A549 (cell line): ENCODE measurements around the gene AHCTF1. TPM values are rescaled to one million over a fixed set of nuclear protein-coding genes. Genes with fewer than 3 reads are reported as not detected.

ENCODE experiments used
- ATAC-seq, 2 experiments: fragments of 200-7000 bp in 1 of 2; fragments of >200 bp in 1 of 2; cut with Nextera tagmentation in 1 of 2; cut with Tn5 transposase in 1 of 2; 3 replicates each; pipeline versions ENCODE4 v1.8.0 to v1.9.1; 2018 to 2020; ENCODE audit warnings: mild to moderate bottlenecking in 1 of 2, moderate library complexity in 1 of 2
- CTCF ChIA-PET: fragments of 300-600 bp; sonication (Branson Sonifier 250); formaldehyde crosslinking; extraction: SDS; loops from one replicate; lab custom pipeline; 2021; ENCODE audit warnings: antibody characterized with exemption, inconsistent platforms; lab: Yijun Ruan, JAX
- POLR2A ChIA-PET: fragments of 350-600 bp; formaldehyde crosslinking; extraction: SDS; loops from one replicate; lab custom pipeline; 2021; ENCODE audit warnings: antibody characterized with exemption, inconsistent platforms; lab: Yijun Ruan, JAX
- DNase-seq, 2 experiments: peaks; one replicate each; pipeline versions ENCODE4 v3.0.0 to v3.0.0-alpha.2; 2011 to 2016; ENCODE audit warnings: low read depth in 1 of 2, low spot score in 1 of 2
- FAIRE-seq: peaks from 2 replicates; lab custom pipeline; 2011; peaks lifted over from hg19 to GRCh38; lab: Jason Lieb, UNC
- H3K27ac ChIP-seq, 2 experiments: fragments of >200 bp; sonication (Bioruptor Twin); formaldehyde crosslinking; 3 replicates each; pipeline ENCODE4 v1.5.1; 2016 to 2017
- H3K4me1 ChIP-seq: fragments of >200 bp; sonication (Bioruptor Twin); formaldehyde crosslinking; 3 replicates; pipeline ENCODE4 v1.6.1; 2016
- H3K4me2 ChIP-seq: fragments of >200 bp; sonication (Bioruptor Twin); formaldehyde crosslinking; 3 replicates; pipeline ENCODE4 v1.6.1; 2016
- H3K4me3 ChIP-seq: fragments of >200 bp; sonication (Bioruptor Twin); formaldehyde crosslinking; 3 replicates; pipeline ENCODE4 v1.5.1; 2016
- H3K9me3 ChIP-seq: fragments of >200 bp; sonication (Bioruptor Twin); formaldehyde crosslinking; 3 replicates; pipeline ENCODE4 v1.6.1; 2016
- BHLHE40 ChIP-seq: IDR thresholded peaks from 2 replicates; pipeline ENCODE4 v1.6.1; 2012; ENCODE audit warnings: low read depth, low read length, inconsistent platforms
- CBX2 ChIP-seq: fragments of 200-600 bp; sonication (generic); IDR thresholded peaks from 2 replicates; pipeline ENCODE4 v1.6.1; 2016; ENCODE audit warnings: low read depth, mild to moderate bottlenecking, borderline replicate concordance
- EHMT2 ChIP-seq: fragments of 200-600 bp; sonication (generic); IDR thresholded peaks from 2 replicates; pipeline ENCODE4 v1.6.1; 2016; ENCODE audit warnings: antibody characterized with exemption, low read depth, mild to moderate bottlenecking, moderate library complexity
- FOSL2 ChIP-seq, 2 experiments: fragments of 450-650 bp in 1 of 2; fragments of >200 bp in 1 of 2; sonication (Bioruptor Twin) in 1 of 2; formaldehyde crosslinking; IDR thresholded peaks; 2 replicates each; pipeline versions ENCODE4 v1.5.0 to v1.6.1; 2016 to 2020; ENCODE audit warnings: mild to moderate bottlenecking in 1 of 2, moderate library complexity in 1 of 2
- FOXS1 ChIP-seq: fragments of 250-450 bp; sonication (Bioruptor Pico); IDR thresholded peaks from 2 replicates; pipeline ENCODE4 v1.5.0; 2020; ENCODE audit warnings: mild to moderate bottlenecking, moderate library complexity
- HOXA7 ChIP-seq: fragments of 250-450 bp; sonication (Bioruptor Pico); IDR thresholded peaks from 2 replicates; pipeline ENCODE4 v1.5.0; 2020; ENCODE audit warnings: mild to moderate bottlenecking, moderate library complexity
- HOXB13 ChIP-seq: fragments of 250-450 bp; sonication (Bioruptor Pico); IDR thresholded peaks from 2 replicates; pipeline ENCODE4 v1.5.0; 2020; ENCODE audit warnings: low read depth, mild to moderate bottlenecking, moderate library complexity
- MAZ ChIP-seq: fragments of 150-350 bp; IDR thresholded peaks from 2 replicates; pipeline ENCODE4 v1.6.1; 2014; ENCODE audit warnings: antibody characterized with exemption, low read depth, low read length, borderline replicate concordance
- NPAS2 ChIP-seq: fragments of 250-450 bp; sonication (Bioruptor Pico); IDR thresholded peaks from 2 replicates; pipeline ENCODE4 v1.8.0; 2022; ENCODE audit warnings: mild to moderate bottlenecking, moderate library complexity, borderline replicate concordance
- NR3C1 ChIP-seq: fragments of >200 bp; sonication (Bioruptor Twin); formaldehyde crosslinking; IDR thresholded peaks from 3 replicates; pipeline ENCODE4 v1.6.1; 2017
- PBX3 ChIP-seq: IDR thresholded peaks from 2 replicates; pipeline ENCODE4 v1.6.1; 2012
- POLR2A ChIP-seq: IDR thresholded peaks from 2 replicates; pipeline ENCODE4 v1.6.1; 2012; ENCODE audit warnings: mild to moderate bottlenecking, low read length
- RAD21 ChIP-seq, 2 experiments: fragments of >200 bp in 1 of 2; sonication (Bioruptor Twin) in 1 of 2; formaldehyde crosslinking in 1 of 2; IDR thresholded peaks in 1 of 2; conservative IDR thresholded peaks in 1 of 2; 2 replicates in 1 of 2; 3 replicates in 1 of 2; pipeline ENCODE4 v1.6.1; 2012 to 2018; ENCODE audit warnings: inconsistent platforms in 1 of 2
- TFCP2L1 ChIP-seq: fragments of 250-450 bp; sonication (Bioruptor Pico); IDR thresholded peaks from 2 replicates; pipeline ENCODE4 v1.5.0; 2021; ENCODE audit warnings: mild to moderate bottlenecking
- ZSCAN20 ChIP-seq: fragments of 250-450 bp; sonication (Bioruptor Pico); IDR thresholded peaks from 2 replicates; pipeline ENCODE4 v1.8.0; 2022; ENCODE audit warnings: mild to moderate bottlenecking, moderate library complexity
- WGBS: methylation state at CpG from one replicate; pipeline ENCODE4 v1.1.6; 2017; ENCODE audit errors: missing lambda C conversion rate; 5-methylcytosine and 5-hydroxymethylcytosine counted together
- polyA plus RNA-seq, 4 experiments: library from polyadenylated mRNA; depleted of rRNA in 3 of 4; stranded (reverse); fragments of >200 nt; fragmentation: RNase III in 1 of 4; extraction: RNeasy Plus Mini Kit Qiagen cat#74134 plus additional on column Dnase treatment in 1 of 4; gene quantifications; 2 replicates in 3 of 4; 3 replicates in 1 of 4; pipeline ENCODE4 v1.2.3, GENCODE V29; 2011 to 2017
- TF ChIP-seq, protein P1 (sequence below): fragments of >200 bp; sonication (Bioruptor Twin); formaldehyde crosslinking; IDR thresholded peaks from 2 replicates; pipeline ENCODE4 v1.6.1; 2016
- TF ChIP-seq, protein P2 (sequence below): fragments of 250-450 bp; sonication (Bioruptor Pico); IDR thresholded peaks from 2 replicates; pipeline ENCODE4 v1.5.0; 2020; ENCODE audit warnings: low read depth, mild to moderate bottlenecking, moderate library complexity
- TF ChIP-seq, protein P3 (sequence below): fragments of 150-350 bp; IDR thresholded peaks from 2 replicates; pipeline ENCODE4 v1.6.1; 2014; ENCODE audit warnings: low read depth, mild to moderate bottlenecking, low read length
- TF ChIP-seq, protein P4 (sequence below): IDR thresholded peaks from 2 replicates; pipeline ENCODE4 v1.6.1; 2012
- TF ChIP-seq, protein P5 (sequence below): fragments of 250-450 bp; sonication (Bioruptor Pico); IDR thresholded peaks from 2 replicates; pipeline ENCODE4 v1.5.0; 2021; ENCODE audit warnings: mild to moderate bottlenecking, moderate library complexity, borderline replicate concordance
- TF ChIP-seq, protein P6 (sequence below): fragments of 450-650 bp; IDR thresholded peaks from 2 replicates; pipeline ENCODE4 v1.6.1; 2014; ENCODE audit warnings: antibody characterized with exemption

The AHCTF1 gene
- polyA plus RNA-seq, 2 of the 4 experiments (the other 2 are of a cell fraction): 27.0 to 44.7 TPM

DNA sequence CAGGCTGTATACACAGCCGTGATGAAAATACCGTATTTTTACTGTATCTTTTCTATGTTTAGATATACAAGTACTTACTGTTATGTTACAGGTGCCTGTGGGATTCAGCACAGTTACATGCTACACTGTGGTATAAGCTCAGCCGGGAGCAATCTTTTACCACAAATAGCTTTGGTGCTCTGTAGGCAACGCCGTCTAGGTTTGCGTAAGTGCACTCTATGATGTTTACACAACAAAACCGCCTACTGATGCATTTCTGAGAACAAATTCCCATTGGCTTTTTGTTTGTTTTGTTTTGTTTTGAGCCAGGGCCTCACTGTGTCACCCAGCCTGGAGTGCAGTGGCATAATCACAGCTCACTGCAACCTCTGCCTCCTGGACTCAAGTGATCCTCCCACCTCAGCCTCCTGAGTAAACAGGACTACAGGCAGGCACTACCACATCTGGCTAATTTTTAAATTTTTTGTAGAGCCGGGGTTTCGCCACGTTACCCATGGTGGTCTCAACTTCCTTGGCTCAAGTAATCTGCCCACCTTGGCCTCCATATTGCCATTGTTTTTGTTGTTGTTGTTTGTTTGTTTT, 126.5 kb downstream of the AHCTF1 start (continued):
- TF ChIP-seq, protein P1, sequence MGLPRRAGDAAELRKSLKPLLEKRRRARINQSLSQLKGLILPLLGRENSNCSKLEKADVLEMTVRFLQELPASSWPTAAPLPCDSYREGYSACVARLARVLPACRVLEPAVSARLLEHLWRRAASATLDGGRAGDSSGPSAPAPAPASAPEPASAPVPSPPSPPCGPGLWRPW: no peak
- TF ChIP-seq MAZ (no peak), FOSL2 (IDR thresholded peaks at IDR 0.05) (no peak), FOSL2 (CRISPR knock-in tag; IDR thresholded peaks at IDR 0.05) (no peak)

GRCh38 chr1:246803883-246804282, 127.9 kb downstream of the AHCTF1 start:
- FAIRE-seq (no peak), ATAC-seq (no peak)
- TF ChIP-seq EHMT2 (no peak), NR3C1 (no peak), HOXB13 (CRISPR knock-in tag) (no peak), FOSL2 (IDR thresholded peaks at IDR 0.05) (no peak), FOSL2 (CRISPR knock-in tag; IDR thresholded peaks at IDR 0.05) (no peak), NPAS2 (CRISPR knock-in tag) (no peak), ZSCAN20 (CRISPR knock-in tag) (no peak), TFCP2L1 (CRISPR knock-in tag) (no peak), FOXS1 (CRISPR knock-in tag) (no peak), CBX2 (no peak), POLR2A (no peak), RAD21 (conservative IDR thresholded peaks at IDR 0.05 in 1 of 2, IDR thresholded peaks at IDR 0.05 in 1 of 2) (no peak), BHLHE40 (no peak), PBX3 (no peak), HOXA7 (CRISPR knock-in tag) (no peak)
- TF ChIP-seq, protein P2, sequence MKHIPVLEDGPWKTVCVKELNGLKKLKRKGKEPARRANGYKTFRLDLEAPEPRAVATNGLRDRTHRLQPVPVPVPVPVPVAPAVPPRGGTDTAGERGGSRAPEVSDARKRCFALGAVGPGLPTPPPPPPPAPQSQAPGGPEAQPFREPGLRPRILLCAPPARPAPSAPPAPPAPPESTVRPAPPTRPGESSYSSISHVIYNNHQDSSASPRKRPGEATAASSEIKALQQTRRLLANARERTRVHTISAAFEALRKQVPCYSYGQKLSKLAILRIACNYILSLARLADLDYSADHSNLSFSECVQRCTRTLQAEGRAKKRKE (CRISPR knock-in tag): no peak
- TF ChIP-seq, protein P3, sequence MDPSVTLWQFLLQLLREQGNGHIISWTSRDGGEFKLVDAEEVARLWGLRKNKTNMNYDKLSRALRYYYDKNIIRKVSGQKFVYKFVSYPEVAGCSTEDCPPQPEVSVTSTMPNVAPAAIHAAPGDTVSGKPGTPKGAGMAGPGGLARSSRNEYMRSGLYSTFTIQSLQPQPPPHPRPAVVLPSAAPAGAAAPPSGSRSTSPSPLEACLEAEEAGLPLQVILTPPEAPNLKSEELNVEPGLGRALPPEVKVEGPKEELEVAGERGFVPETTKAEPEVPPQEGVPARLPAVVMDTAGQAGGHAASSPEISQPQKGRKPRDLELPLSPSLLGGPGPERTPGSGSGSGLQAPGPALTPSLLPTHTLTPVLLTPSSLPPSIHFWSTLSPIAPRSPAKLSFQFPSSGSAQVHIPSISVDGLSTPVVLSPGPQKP: no peak
- TF ChIP-seq, protein P4, sequence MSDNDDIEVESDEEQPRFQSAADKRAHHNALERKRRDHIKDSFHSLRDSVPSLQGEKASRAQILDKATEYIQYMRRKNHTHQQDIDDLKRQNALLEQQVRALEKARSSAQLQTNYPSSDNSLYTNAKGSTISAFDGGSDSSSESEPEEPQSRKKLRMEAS: no peak
- TF ChIP-seq, protein P5, sequence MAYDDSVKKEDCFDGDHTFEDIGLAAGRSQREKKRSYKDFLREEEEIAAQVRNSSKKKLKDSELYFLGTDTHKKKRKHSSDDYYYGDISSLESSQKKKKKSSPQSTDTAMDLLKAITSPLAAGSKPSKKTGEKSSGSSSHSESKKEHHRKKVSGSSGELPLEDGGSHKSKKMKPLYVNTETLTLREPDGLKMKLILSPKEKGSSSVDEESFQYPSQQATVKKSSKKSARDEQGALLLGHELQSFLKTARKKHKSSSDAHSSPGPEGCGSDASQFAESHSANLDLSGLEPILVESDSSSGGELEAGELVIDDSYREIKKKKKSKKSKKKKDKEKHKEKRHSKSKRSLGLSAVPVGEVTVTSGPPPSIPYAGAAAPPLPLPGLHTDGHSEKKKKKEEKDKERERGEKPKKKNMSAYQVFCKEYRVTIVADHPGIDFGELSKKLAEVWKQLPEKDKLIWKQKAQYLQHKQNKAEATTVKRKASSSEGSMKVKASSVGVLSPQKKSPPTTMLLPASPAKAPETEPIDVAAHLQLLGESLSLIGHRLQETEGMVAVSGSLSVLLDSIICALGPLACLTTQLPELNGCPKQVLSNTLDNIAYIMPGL (CRISPR knock-in tag): no peak
- TF ChIP-seq, protein P6, sequence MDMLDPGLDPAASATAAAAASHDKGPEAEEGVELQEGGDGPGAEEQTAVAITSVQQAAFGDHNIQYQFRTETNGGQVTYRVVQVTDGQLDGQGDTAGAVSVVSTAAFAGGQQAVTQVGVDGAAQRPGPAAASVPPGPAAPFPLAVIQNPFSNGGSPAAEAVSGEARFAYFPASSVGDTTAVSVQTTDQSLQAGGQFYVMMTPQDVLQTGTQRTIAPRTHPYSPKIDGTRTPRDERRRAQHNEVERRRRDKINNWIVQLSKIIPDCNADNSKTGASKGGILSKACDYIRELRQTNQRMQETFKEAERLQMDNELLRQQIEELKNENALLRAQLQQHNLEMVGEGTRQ: no peak

More at GRCh38 chr1:246803883-246804282, 127.9 kb downstream of the AHCTF1 start:
- no peak overlapping the region for H3K4me3 ChIP-seq
- WGBS: 17% methylated on average over 5 of the region's 5 CpGs
- H3K27ac ChIP-seq: no peak overlapping the region
- POLR2A ChIA-PET: no interaction called here
- CTCF ChIA-PET: no interaction called here
- H3K4me2 ChIP-seq: no peak overlapping the region
- no peak for DNase-seq
- no peaks in the 10 kb centered on the region for H3K4me1 ChIP-seq
- H3K9me3 ChIP-seq: peaks cover 4% of the 10 kb centered on the region; the same call in 1 of the 3 replicates
